GM19463 (cell line): Measurements from ENCODE around the gene DAGLB.

Experiments
- ATAC-seq: cut with Tn5 transposase; IDR thresholded peaks from one replicate; pipeline ENCODE4 v1.9.1; 2021; ENCODE audit warnings: mild to moderate bottlenecking, moderate library complexity; ENCODE audit not compliant: unreplicated experiment

Gene DAGLB

DNA sequence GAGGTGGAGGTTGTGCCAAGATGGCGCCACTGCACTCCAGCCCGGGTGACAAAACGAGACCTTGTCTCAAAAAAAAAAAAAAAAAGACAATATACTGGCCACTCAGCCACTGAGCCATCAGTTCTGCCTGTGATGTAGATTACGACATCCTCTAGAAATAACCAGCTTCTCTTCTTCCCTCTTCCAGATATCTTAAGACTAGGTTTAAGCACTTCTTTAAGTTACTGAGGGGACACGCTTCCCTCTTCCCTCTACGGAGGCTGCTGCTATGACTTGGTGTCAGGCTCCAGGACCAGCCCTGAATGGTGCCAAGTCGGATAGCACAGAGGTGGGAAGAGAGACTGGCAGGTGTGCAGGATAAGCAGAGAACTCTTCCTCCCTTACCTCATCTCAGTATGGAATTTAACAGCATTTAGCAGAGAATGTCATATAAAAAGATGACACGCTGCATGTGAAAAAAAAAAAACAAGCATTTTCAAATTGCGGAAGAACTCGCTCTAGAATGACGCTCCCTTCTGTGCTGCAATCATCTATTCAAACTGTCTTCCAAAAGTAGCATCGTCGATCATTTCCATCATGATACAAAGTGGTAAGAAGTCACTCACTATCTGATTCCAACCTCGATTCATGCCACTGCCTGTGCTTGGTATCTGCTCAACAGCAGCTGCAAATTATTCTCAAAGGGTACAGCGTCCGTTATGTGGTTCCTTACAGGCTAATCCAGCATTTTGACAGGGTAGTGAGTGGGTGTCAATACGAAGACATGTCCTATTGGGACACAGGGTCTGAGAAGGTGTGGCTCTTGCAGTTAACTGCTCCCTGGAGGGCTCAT lies 13.8 kb downstream of the DAGLB start:
- no peak for ATAC-seq

DNA sequence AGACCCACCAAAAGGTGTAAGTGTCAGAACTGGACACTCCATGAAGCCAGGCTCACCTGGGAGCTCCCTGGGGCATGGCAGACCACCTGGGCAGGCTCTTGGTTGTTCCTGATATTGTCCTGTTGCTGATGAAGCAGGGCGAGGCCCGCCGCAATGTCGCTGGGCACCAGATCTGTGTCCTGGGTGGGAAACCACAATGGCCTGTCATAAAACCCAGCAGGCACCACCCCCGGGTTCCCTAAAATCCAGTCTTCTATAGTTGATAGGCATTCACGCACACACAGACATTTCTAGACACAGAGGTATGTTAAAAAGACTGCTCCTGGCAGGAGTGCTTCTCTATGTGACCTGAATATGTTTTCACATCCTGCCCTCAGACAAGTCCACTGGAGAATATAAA lies 15.0 kb downstream of the DAGLB start:
- ATAC-seq, result no peak

DNA sequence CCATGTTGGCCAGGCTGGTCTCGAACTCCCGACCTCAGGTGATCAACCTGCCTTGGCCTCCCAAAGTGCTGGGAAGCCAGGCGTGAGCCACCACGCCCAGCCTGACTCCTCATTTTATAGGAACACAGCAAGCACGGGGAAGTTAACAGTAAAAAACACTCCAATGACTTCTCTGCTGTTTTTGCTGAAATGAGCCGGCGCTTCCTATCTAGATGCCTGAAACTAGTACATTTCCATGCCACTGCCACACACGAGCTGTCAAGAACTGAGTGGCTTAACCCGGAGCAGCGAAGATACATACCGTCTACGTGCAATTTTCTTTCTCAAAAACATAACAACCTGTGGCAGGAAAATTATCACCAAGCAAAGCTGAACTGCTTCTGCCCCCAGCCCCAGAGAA lies 16.8 kb downstream of the DAGLB start:
- ATAC-seq, result no peak

DNA sequence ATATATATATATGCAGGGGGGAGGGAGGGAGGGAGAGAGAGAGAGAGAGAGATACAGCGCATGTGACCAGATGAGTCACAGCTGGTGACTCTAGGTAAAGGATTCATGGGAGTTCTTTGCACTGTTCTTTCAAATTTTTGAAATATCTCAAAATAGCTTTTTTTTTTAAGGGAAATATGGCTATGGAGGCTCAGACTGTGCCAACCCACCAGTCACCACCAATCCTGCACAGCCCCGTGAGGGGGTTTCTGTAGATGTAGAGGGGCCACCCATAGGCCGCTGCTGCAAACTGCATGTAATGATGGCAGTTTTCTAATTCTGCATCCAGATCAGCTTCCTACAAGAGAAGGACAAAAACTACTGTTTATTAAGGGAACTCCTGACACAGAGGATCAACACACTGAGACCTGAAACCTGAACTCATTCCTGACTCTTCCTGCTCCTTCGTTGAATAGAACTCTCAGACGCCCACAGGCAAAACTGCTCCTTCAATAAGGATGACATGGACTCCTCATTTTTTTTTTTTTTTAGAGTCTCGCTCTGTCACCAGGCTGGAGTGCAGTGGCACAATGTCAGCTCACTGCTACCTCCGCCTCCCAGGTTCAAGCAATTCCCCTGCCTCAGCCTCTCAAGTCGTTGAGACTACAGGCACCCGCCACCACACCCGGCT lies 17.3 kb downstream of the DAGLB start:
- no peak for ATAC-seq

DNA sequence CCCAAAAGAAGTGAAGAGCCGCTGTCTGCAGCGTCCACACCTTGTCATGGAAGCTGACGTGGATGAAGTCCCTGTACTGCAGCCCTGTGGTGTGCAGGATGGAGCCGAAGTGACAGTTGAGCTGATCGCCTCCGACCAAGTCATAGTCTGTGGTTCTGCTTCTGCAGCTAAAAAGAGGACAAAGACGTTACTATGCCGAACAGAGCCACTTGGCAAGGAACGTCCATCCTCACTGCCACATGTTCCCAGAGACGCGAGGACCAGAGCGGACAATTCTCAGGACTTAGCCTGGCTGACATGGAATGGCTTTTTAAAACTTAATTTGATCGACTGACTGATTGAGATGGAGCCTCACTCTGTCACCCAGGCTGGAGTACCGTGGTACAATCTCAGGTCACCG lies 21.8 kb downstream of the DAGLB start:
- no peak for ATAC-seq

DNA sequence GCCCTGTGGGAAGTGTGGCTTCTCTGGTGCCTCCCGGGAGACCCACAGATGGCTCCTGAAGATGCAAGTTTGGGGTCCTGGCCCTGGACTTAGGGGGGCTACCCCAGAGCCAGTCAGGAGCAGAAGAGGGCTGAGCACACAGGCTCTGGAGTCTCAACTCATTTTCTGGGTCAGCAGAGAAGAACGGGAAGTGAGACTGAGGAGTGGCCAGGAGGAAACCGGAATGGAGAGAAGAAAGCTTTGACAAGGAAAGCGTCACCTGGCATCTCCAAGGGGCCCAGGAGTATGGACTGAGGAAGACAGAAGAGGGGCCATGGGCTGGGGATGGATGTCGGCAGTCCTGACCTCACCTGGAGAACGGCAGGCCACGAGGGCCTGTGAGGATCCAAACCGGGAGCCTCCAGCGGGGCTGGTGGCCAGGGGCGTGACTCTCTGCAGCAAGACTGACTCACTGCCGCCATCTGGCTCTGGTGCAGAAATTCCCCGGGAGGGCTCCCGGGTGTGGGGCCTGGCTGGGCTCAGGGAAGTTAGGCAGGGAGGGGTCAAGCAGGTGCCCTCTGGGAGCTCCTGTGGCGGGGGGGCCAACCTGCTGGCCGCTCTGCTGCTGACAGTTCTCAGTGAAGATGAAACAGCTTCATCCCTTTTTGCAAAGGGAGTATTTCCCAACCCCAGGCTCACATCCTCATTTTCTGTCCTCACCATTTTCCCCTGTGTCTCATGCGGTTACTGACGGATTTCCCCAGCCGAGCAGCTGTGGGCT lies 23.6 kb downstream of the DAGLB start:
- ATAC-seq, result no peak

DNA sequence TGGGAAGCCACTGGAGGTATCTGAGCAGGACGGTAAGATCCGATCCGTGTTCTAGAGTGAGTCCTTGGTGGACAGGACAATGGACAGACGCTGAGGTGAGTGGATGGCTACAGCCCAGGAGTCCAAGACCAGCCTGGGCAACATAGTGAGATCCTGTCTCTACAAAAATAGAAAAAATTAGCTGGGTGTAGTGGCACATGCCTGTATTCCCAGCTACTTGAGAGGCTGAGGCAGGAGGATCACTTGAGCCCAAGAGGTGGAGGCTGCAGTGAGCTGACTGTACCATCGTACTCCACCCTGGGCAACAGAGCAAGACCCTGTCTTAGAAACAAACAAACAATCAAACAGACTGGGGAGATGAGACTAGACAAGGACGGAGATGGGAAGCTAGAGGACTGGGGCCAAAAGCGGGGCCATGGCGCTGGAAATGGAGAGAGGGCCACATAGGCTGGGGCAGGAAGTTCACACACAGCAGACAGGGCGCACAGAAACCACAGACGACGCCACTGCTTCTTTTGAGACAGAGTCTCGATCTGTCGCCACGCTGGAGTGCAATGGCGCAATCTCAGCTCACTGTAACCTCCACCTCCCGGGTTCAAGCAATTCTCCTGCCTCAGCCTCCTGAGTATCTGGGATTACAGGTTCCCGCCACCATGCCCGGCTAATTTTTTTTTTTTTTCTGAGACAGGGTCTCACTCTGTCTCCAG lies 24.7 kb downstream of the DAGLB start:
- ATAC-seq, result no peak

DNA sequence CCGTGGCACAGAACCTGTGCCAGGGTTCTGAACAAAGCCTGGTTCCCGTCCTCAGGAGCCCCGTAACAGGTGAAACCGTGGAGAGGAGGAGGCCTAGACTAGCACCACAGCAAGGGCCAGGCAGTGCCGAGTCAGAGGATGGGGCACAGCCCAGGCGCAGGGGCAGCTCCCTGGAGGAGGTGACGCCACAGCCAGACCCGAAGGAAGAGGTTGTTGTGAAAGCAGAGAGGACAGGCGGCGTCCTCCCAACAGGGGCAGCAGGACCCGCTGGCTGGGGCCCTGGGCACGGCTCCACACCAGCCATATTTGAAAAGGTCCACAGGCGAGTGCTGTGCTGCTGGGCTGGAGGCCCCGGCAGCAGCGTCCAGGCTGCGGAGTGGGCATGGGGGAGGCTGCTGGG lies 25.7 kb downstream of the DAGLB start:
- ATAC-seq, result no peak

DNA sequence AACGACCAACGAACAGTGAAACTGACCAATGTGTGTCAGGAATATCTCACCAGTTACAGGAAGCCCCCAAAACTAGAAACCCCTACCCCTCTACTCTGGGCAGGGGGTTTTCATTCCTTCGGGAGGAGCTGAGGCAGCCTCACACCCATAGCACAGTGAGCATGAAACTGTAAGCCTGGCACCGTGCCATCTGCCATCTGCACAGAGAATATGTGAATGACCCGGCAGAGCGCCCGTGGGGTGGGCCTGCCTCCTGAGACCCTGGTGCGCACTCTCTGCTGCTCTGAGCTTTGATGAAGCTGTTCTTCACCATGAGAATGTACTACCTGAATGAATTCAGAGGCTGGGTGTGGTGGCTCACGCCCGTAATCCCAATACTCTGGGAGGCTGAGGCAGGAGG lies 27.1 kb downstream of the DAGLB start:
- ATAC-seq, result no peak

DNA sequence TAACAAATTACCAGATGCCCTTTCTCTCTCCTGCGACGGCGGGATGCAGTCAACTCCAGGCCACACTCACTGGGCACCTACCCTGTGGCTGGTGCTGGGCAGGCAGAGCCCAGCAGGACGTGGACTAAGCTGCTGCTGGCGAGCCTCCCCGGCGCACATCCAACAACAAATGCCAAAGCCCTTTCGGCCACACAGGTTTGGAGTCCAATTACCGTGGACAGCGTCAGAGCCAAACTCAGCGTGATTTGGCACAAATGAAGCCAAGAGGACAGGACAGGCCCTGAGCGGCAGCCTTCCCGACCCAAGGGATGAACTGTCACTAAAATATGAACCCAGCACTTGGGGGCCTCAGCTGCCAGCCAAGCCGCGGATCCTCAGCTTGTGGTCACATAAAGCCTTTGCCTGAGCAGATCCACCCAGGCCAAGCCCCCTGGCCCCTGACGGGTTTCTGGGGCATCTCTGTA lies 28.4 kb downstream of the DAGLB start:
- no peak for ATAC-seq

DNA sequence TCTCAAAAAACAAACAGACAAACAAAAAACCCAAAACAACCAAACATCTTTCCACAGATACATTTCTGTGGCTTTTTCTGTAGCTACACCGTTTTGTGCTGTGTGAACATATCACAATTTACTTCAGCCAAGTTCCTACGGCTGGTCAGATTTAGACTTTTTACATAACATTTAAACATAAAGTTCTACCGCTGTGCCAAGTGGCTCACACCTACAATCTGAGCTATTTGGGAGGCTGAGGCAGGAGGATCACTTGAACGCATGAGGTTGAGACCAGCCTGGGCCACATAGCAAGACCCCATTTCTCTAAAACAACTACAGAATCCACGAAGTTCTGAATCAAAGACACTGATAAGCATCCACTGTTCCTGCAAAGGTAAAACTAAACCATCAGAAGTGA lies 30.3 kb downstream of the DAGLB start:
- ATAC-seq, result no peak

DNA sequence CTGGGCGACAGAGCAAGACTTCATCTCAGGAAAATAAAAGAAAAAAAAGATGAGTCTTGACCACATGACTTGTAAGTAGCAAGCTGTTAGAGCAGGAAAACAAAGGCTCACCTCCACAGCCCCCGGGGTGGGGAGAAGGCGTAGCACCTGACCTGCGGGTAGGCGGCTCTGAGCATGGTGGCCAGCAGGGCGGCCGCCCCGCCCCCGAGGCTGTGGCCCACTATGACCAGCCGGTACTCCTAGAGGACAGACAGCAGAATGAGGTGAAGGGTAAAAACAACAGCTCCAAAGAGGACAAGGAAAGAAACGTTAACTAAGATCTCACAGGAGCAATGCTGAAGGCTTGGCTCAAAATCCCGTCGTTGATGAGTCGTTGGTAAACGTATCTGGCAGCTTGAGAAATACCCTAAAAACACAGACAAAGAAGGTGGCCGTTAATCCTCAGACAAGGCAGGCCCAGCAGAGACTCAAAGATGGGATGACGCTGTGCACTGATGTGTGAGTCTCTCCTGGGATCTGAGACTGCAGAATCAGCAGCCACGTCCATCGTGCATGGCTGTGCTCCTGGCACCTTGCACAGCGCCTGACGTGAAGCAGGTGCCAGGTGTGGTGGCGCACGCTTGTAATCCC lies 31.1 kb downstream of the DAGLB start:
- ATAC-seq, result no peak

DNA sequence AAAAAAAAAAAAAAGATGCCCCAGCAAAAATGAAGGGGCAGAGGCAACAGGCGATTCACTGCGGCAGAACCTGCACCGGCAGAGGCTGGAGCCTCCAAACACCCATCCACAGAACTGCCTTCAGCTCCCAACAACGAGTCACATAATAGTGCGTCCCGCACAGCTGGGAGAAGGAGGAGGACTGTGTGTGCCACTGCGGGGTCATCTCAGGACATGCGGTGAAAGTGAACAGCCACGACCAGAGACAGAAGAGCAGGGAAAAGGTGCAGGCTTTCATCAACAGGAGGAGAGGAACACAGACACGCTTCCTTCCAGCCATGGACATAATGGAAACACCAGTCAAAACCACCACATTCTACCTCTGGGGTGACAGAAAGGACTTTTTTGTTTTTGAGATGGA lies 34.1 kb downstream of the DAGLB start:
- ATAC-seq, result no peak

DNA sequence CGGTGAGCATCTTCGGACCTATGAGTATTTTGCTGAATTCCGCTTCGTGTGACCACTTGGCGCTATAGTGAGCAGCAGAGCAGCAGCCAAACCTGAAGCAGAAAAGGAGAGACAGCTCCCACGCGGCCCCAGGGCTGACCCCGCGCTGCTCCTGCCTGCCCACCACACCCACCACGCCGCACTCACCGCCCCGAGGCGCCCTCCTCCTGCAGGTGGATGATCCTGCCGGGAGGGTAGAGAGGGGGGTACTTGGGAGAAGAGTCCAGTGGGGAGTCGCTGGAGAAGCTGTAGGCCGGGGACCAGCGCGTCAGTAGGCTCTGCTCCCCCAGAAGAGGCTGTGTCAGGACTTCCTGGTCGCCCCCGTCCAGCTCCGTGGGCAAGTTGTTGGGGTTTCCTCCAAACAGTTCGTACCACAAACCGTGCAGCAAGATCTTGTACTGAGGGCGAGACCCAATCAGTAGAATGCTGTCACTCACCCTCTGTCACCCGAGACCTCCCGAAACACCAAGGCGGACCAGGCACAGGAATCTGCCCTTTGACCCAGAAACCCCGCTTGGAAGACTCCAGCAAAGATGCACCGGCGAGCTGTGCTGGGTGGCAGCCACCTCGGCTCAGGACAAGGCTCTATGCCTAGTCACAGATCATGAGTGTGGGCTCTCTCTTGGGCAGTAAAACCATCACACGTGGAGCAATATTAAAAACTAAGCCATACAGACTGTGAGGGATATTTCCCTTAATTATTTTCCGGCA lies 37.6 kb downstream of the DAGLB start:
- no peak for ATAC-seq

DNA sequence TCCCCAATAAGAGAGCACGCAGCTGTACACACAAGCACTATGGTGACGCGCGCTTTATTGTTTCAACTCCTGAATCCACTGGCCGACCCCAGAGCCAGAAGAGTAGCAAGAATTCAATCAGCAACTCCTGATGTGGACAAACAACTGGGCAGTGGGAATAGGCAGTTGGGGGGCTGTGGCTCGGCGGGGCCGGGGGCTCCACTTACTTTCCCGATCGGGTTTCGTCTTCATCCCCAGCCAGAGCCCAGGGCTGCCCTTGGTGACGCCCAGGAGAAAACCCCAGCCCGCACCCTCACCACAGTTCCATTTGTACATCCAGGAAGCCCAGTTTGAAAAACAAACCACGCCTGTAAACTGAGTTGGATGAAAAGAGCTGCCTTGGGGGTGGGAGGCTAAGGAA lies 38.7 kb downstream of the DAGLB start:
- no peak for ATAC-seq

DNA sequence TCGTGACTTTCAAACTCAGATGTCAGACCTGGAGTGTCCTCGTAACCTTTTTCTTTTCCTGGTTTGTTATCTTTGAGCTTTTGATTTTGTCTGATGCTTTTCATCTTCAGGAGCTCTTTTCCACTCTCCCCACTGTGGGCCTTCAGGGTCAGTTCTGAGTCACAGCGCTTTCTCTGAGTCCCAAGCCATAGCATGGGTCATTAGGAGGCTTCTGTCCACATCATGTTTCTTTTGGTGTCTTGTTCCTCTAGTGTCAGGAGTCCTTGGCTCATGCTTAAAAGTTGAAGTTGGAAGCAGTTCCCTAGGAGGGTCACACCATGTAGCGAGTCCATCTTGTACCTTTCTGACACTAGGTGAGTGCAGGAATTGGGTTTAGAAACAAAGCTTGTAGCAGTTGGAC lies 40.3 kb downstream of the DAGLB start:
- ATAC-seq, result no peak

DNA sequence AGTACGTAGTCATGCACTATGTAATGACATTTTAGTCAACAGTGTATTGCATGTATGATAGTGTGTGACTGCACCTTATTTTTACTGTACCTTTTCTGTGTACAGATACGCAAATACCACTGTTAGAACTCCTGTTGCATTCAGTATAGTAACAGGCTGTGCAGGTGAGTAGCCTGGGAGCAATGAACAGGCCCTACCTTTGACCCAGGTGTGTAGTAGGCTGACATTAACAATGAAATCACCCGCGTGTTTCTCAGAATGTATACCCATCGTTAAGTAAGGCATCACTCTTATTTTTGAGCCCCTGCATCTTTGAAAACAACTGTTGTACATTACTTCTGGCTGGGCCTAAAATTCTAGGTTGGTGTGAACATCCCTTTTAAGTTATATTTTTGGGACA lies 41.6 kb downstream of the DAGLB start:
- no peak for ATAC-seq

DNA sequence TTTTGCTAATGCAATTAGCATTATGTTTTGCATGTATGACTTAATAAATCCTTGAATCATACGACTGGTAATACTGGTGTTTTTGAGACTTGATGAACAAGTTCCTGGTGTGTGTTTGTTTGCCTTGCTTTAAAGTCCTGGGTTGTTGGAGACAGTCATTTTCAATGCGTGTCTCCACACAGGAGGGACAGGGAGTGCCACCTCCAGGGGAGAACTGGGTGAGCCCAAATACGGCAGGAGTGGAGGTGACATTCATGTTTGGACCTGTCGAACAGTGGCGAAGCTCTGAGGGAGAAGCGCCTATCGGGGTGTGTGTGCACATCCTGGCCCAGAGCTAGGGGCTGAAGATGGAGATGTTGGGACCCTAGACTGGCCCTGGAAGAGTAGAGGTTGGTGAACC lies 43.8 kb downstream of the DAGLB start:
- ATAC-seq, result no peak

DNA sequence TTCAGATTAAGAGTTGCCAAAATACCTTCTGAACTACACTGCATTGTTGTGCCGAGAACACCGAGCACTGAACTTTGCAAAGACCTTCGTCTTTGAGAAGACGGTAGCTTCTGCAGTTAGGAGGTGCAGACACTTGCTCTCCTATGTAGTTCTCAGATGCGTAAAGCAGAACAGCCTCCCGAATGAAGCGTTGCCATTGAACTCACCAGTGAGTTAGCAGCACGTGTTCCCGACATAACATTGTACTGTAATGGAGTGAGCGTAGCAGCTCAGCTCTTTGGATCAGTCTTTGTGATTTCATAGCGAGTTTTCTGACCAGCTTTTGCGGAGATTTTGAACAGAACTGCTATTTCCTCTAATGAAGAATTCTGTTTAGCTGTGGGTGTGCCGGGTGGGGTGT lies 45.0 kb downstream of the DAGLB start:
- ATAC-seq, result no peak

DNA sequence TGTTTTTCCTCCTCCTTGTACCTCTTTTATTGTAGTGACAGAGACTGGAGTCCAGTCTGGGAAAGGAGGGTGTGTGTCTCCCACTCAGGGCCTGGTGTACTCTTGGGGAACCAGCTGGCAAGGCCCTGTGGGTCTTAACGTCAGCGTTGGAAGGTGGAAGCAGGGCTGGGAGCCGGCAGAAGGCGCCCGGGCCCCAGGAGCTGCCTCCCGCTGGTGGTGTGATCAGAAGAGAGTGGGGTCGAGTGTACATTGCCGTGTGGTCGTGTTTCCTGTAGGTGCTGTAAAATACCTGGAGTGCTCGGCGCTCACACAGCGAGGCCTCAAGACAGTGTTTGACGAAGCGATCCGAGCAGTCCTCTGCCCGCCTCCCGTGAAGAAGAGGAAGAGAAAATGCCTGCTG lies 45.7 kb downstream of the DAGLB start:
- ATAC-seq, result no peak
